Stimulated activated naive CD8-positive, alpha-beta T cell treated with anti-CD3 and anti-CD28 coated beads, Interleukin-15, Interleukin-2, amounts not matched to agents 100 ng/mL and 50 ng/mL, for 24 hours (primary cell): Measurements from ENCODE around the gene MEX3A.
A peak's percentile ranks its signal among the peaks of the same experiment; 100 is the strongest.

ENCODE experiments used
- H3K27ac Mint-ChIP-seq: one replicate; pipeline ENCODE4 v1.8.0; 2021; ENCODE audit warnings: mild to moderate bottlenecking, mixed read lengths
- H3K27me3 Mint-ChIP-seq: one replicate; pipeline ENCODE4 v1.8.0; 2021; ENCODE audit warnings: mixed read lengths
- H3K36me3 Mint-ChIP-seq: one replicate; pipeline ENCODE4 v1.8.0; 2021; ENCODE audit warnings: low read depth, mixed read lengths
- H3K4me1 Mint-ChIP-seq: one replicate; pipeline ENCODE4 v1.8.0; 2021; ENCODE audit warnings: low read depth, mixed read lengths
- H3K4me3 Mint-ChIP-seq: one replicate; pipeline ENCODE4 v1.8.0; 2021; ENCODE audit warnings: mild to moderate bottlenecking, mixed read lengths
- H3K9me3 Mint-ChIP-seq: one replicate; pipeline ENCODE4 v1.8.0; 2021; ENCODE audit warnings: mixed read lengths

Gene MEX3A

DNA sequence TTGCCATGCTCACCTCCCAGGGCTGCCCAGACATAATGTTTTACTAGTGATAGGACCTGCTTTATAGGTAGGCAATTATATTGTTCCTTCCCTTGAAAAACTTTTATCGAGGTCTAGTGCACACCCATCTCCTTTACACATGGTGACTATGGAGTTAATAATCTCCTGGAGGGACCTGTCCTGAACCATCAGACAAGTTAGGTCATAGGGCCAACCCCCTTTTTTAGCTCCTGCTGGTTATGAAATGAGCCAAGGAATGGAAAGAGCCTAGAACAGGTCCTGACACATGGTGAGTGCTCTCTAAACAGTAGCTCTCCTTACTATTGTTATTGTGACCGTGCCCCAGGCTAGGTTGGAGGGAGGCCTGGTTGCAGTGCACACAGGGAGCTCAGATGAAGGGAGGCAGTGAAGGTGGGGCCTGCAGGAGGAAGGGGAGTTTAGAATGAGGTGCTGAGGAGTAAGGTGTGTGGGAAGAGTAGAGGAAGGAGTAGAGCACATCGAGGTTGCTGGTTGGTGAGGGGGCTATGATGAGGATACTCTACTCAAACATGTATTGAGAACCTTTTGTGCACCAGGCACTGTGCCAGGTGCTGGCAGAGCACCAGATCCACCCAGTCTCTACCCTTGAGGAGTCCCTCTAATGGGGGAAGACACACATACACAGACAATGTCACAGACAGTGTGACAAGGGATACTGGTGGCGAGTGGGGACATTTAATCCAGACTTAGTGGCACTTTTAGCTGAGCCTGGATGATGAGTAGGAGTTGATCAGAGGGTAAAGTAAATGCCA, 18.1 kb upstream of the MEX3A start:
- H3K9me3 Mint-ChIP-seq: no peaks in the 10 kb centered on the region
- H3K36me3 Mint-ChIP-seq: peaks cover 5% of the 10 kb centered on the region
- H3K27me3 Mint-ChIP-seq: peaks cover 9% of the 10 kb centered on the region
- H3K27ac Mint-ChIP-seq: peak overlapping the region; percentile 61
- H3K4me1 Mint-ChIP-seq: peaks cover 92% of the 10 kb centered on the region
- peak overlapping the region; percentile 5 for H3K4me3 Mint-ChIP-seq

DNA sequence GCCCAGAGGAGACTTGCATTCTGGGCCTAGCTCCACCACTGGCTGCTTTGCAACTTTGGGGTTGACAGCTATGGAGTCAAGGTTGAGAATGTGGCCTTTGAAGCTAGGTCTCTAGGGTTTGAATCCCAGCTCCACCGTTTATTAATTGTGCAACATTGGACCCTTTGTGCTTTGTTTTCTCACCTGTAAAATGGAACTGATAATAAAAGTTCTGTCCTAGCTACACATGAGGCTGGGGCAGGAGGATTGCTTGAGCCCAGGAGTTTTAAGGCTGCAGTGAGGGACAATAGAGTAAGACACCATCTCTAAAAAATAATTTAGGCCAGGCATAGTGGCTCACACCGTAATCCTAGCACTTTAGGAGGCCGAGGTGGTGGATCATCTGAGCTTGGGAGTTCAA, 17.0 kb upstream of the MEX3A start:
- no peaks in the 10 kb centered on the region for H3K9me3 Mint-ChIP-seq
- peaks cover 11% of the 10 kb centered on the region for H3K27me3 Mint-ChIP-seq
- peaks cover 5% of the 10 kb centered on the region for H3K36me3 Mint-ChIP-seq
- no peak overlapping the region for H3K4me3 Mint-ChIP-seq
- H3K4me1 Mint-ChIP-seq: peaks cover 84% of the 10 kb centered on the region
- no peak overlapping the region for H3K27ac Mint-ChIP-seq

DNA sequence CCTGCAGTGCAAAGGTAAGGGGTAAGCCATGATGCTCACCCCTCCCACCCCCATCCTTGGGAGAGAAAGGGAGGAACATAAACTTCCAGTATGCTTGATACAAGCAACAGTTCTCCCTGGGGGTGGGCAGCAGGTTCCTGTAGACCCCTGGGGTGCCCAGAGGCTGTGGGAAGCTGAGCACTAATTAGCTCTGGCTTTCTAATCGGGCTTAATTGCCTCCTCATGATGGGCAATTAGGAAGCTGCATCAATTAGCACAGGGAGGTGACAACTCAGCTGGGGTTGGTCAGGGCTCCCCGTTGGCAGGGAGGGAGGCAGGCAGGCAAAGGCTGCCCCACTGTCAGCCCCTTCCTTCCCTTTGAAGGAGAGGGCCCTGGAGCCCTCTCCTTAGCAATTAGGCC, 16.5 kb upstream of the MEX3A start:
- Mint-ChIP-seq H3K27ac (peak overlapping the region; percentile 97), H3K27me3 (peaks cover 11% of the 10 kb centered on the region), H3K9me3 (no peaks in the 10 kb centered on the region), H3K4me1 (peaks cover 79% of the 10 kb centered on the region), H3K36me3 (peaks cover 5% of the 10 kb centered on the region), H3K4me3 (no peak overlapping the region)

DNA sequence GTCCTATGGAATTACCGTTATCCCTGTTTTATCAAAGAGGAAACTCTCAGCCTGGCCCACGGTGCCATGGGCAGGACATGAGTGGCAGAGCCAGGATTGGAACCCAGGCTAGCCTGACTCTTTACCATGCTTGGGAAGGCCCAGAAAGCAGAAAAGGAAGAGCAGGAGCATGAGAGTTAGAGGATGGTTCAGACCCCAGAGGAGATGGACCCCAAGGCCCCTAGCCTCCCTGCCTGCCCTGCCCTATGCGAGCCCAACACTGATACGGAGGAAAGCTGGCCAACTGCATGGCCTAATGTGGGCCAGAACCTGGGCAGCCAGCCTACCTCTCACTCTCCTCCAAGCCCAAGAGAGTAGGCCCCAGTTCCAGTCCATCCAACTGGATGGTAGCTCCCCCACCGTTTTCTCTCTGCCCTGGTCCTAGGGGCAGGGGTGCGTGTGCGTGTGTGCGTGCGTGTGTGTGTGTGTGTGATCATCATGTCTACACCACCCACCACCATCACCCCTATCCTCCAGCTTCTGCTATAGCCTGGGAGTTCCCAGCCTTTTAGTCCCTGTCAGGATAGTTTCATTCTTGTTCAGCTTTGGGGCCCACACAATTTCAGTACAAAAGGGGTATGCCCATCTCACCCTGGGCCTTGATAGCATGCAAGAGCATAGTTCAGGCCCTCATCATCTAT, 15.4 kb upstream of the MEX3A start:
- Mint-ChIP-seq H3K36me3 (peaks cover 5% of the 10 kb centered on the region), H3K27ac (peak overlapping the region; percentile 97), H3K27me3 (peaks cover 15% of the 10 kb centered on the region), H3K9me3 (no peaks in the 10 kb centered on the region), H3K4me1 (peaks cover 68% of the 10 kb centered on the region), H3K4me3 (peak overlapping the region; percentile 72)

DNA sequence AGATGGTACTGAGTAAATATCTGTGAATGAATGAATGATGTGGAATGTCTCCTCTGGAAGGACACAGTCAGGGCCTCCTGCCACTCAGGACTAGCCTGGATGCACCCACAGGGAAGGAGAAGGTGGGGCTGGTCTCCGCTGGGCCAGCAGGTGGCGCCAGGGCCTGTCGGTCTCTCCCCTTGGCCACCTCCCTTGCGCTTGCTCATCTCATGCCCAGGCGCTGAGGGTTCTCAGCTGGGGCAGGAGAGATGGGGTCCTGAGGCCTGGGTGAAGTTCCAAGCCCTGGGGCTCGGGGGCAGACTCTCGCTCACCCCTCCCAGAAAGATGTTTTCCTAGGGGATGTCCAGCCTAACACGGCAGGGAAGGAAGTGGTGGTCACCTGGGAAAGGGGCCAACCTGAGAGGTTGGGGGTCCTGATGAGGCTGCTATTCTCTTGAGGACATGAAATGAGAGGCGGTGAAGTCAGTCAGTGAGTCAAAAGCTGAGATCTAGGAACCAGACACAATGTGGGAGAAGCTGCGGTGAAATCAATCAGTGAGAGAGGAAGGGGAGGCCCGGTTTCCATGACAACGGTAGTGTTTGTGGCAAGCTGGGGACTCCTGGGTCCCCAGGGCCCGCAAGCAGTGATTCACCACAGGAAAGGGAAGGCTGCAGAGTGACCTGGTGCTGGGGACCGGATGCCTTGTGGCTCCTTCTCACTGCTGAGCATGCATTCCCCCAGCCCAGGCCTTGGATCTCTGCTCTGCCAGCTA, 14.6 kb upstream of the MEX3A start:
- Mint-ChIP-seq H3K9me3 (no peaks in the 10 kb centered on the region), H3K4me1 (peaks cover 63% of the 10 kb centered on the region), H3K27ac (peak overlapping the region; percentile 97), H3K27me3 (peaks cover 18% of the 10 kb centered on the region), H3K4me3 (peak overlapping the region; percentile 72), H3K36me3 (peaks cover 5% of the 10 kb centered on the region)

DNA sequence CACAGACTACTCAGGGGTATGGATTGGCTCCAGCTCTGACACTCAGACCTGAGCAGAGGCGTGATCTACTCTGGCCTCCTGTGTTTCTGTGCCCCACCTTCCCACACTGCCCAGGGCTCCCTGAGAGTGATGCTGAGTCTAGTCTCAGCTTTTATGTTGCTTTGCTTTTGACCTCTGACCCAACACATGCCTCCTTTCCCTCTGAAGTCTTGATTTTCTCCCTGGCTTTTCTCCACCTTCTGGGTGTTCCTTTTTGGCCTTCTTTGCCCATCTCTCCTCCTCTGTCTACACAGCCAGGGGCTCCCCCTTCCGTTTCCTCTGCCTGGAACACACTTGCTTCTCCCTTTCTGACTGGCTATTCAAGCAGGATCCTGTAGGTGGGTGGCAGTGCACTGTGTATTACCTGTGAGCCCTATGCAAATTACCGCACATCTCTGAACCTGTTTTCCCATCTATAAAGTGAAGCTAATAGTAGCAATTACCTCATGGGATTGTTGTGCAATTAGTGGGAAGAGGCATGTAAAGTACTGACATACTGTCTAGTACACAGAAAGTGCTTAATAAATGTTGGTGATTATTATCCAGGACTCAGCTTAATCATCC, 13.7 kb upstream of the MEX3A start:
- H3K4me1 Mint-ChIP-seq: peaks cover 55% of the 10 kb centered on the region
- H3K27me3 Mint-ChIP-seq: peaks cover 18% of the 10 kb centered on the region
- peaks cover 5% of the 10 kb centered on the region for H3K36me3 Mint-ChIP-seq
- H3K27ac Mint-ChIP-seq: peak overlapping the region; percentile 97
- H3K4me3 Mint-ChIP-seq: peak overlapping the region; percentile 35
- no peaks in the 10 kb centered on the region for H3K9me3 Mint-ChIP-seq

DNA sequence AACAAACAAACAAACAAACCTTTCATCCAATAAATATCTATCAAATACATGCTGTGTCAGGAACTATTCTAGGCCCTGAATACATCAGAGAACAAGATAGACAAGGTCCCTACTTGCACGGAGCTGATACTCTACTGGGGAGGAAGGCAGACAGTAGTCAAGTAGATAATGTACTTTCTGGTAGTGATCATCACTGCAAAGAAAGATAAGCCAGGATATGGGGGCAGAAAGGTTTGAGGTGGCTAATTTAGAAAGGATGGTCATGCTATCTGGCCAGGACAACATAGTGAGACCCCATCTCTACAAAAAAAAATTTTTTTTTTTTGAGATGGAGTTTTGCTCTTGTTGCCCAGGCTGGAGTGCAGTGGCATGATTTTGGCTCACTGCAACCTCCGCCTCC, 9.3 kb upstream of the MEX3A start:
- H3K4me3 Mint-ChIP-seq: no peak overlapping the region
- H3K4me1 Mint-ChIP-seq: peaks cover 22% of the 10 kb centered on the region
- H3K36me3 Mint-ChIP-seq: no peaks in the 10 kb centered on the region
- H3K27ac Mint-ChIP-seq: no peak overlapping the region
- peaks cover 19% of the 10 kb centered on the region for H3K27me3 Mint-ChIP-seq
- H3K9me3 Mint-ChIP-seq: no peaks in the 10 kb centered on the region

DNA sequence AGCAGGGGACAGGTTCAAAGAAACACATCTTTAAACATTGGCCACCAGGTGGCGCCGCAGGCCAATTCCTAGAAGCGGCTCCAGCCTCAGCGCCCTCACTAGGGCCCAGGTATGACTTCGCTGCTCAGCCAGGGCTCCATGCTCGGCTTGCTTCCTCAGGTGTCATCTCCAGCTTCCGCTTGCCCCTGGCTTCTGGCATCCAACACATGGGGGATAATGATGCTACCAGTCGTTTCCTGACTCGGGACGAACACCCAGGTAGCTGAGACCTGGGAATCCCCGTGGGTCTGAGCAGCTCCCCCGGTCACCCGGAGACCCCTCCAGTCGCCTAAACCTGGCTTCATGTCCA, 8.5 kb upstream of the MEX3A start:
- Mint-ChIP-seq H3K4me3 (no peak overlapping the region), H3K27ac (no peak overlapping the region), H3K36me3 (no peaks in the 10 kb centered on the region), H3K27me3 (peaks cover 26% of the 10 kb centered on the region), H3K4me1 (peaks cover 14% of the 10 kb centered on the region), H3K9me3 (no peaks in the 10 kb centered on the region)

DNA sequence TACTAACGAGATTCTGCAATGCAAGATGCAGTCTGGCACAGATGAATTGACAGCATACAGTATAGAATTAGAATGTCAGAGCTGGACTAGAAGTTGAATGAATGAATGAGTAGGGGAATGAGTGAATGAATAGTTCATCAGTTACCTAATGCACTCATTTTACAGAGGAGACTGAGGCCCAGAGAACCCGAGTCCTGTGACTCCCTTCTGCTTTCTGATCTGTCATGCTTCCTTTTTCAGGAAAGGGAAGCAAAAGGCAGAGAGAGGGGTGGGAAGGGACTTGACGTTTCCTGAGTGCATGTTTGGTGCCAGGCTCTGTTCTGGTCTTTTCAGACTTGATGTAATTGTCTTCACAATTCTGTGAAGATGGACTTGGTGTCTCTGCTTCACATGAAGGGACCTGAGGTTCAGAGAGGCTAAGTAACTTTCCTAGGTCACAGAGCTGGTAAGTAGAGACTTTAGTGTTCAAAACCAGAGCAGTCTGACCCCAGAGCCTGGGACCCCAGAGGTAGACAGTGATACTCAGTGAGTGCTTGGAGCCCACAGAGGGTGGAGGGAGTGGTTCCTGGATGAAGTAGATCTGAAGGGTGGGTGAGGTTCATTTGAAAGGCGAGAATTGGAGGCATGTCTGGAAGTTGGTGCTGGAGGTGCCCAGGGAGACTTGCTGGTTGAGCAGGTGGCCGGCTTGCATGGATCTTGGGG, 8.0 kb upstream of the MEX3A start:
- no peak overlapping the region for H3K4me3 Mint-ChIP-seq
- peaks cover 10% of the 10 kb centered on the region for H3K4me1 Mint-ChIP-seq
- no peak overlapping the region for H3K27ac Mint-ChIP-seq
- no peaks in the 10 kb centered on the region for H3K9me3 Mint-ChIP-seq
- peaks cover 30% of the 10 kb centered on the region for H3K27me3 Mint-ChIP-seq
- H3K36me3 Mint-ChIP-seq: no peaks in the 10 kb centered on the region

DNA sequence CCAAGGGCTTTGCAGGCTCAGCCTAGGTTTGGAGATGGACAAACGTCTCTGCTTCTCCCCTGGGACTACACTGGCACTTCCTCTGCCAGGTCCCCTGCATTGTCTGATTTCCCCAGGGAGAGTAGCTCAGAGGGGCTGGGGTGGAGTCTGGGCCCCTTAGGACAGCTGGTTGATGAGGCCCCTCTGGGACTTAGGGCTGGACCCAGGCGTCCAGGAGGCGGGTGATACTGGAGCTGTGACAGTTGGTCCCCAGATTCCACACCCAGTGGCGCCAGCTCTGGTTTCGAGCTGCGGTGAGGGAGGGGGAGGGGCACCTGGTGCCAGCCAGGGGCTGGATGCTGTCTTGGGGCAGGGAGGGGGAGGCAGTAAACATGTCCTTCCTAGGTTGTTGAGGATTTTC, 7.4 kb upstream of the MEX3A start:
- no peaks in the 10 kb centered on the region for H3K36me3 Mint-ChIP-seq
- H3K9me3 Mint-ChIP-seq: no peaks in the 10 kb centered on the region
- peaks cover 7% of the 10 kb centered on the region for H3K4me1 Mint-ChIP-seq
- H3K4me3 Mint-ChIP-seq: no peak overlapping the region
- no peak overlapping the region for H3K27ac Mint-ChIP-seq
- H3K27me3 Mint-ChIP-seq: peaks cover 33% of the 10 kb centered on the region

DNA sequence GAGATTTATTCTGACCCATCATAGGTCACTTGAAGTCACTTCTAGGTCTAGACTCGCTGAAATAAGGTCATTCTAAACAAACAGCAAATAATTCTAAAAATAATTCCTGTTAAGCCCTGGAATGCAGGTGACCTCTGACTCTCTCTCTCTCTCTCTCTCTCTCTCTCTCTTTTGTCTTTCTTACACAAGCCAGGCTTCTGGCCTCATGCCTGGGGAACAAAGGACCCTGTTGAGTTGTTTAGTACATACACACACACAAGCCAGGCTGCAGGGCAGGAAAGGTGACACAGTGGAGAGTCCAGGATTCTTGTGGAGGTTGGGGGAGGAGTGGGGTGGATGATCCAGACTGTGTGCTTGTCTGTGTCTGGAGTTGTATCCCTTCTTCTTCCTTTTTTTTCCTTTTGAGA, 4.0 kb upstream of the MEX3A start:
- H3K4me3 Mint-ChIP-seq: no peak overlapping the region
- H3K9me3 Mint-ChIP-seq: no peaks in the 10 kb centered on the region
- H3K36me3 Mint-ChIP-seq: no peaks in the 10 kb centered on the region
- H3K27ac Mint-ChIP-seq: no peak overlapping the region
- peaks cover 16% of the 10 kb centered on the region for H3K4me1 Mint-ChIP-seq
- peaks cover 45% of the 10 kb centered on the region for H3K27me3 Mint-ChIP-seq

DNA sequence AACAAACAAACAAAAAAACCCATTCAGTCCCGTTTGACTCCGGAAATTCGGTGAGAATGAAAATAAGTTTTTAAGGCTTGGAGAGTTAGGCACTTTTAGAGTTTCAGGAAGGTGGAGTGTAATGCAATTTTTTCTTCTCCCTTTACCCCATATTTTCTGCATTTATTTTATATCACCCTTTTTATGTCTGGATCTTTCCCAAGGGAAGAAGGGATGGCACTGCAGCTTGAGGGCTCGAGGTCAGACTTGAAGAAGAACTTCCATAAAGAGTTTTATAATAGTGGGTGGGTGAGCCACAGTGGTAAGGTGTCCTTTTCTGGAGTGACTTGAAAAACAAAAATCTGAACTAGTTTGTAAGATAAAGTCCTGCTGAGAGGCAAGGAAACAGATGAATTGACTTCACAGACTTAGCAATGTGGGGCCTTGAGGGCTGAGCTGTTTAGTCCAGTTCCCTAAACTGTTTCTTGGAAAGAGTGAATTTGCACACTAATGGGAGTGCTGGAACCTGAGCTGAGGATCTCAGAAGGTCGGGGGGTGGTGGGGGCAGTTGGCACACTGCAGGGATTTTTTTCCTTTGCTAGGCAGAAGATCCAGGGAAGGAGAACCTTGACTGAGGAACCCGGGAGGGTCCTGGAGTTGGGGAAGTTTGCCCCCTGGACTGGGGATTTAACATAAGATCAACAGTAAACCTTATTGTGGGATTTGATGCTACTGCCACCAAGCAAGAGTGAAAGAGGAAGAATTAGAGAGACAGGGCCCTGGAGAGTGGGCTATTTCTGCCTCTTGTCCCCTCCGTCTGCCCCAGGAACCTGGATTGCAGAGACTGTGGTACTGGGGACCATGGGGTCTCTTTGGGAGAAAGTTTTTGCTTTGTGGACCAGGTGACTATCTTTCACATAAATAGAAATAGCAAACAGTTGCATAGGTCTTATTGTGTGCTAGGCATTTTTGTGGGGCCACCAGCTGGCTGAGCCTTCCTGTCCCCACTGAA, 1.8 kb upstream of the MEX3A start:
- Mint-ChIP-seq H3K27me3 (peaks cover 45% of the 10 kb centered on the region), H3K9me3 (no peaks in the 10 kb centered on the region), H3K4me1 (peaks cover 9% of the 10 kb centered on the region), H3K36me3 (no peaks in the 10 kb centered on the region), H3K4me3 (peak overlapping the region; percentile 77), H3K27ac (no peak overlapping the region)

DNA sequence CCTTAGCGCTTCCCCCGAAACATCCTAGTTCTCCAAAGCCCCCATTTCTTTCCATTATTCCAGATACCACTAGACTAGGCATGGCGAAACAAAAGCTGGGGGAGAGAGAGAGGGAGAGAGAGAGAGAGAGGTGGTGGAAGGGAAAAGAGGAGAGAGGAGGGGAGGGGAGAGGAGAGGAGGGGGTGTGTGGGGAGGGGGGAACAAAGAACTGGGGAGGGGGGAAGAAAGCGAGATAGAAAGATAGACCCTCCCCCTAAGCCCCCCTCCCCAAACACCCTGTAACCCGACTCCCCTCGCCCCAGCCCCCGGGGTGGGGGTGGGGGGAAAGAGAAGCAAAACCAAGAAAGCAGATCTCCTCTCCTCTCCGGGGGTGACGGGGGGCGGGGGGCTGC, 352 bp downstream of the MEX3A start:
- Mint-ChIP-seq H3K27me3 (peaks cover 46% of the 10 kb centered on the region), H3K27ac (no peak overlapping the region), H3K4me1 (peaks cover 9% of the 10 kb centered on the region), H3K4me3 (peak overlapping the region; percentile 80), H3K36me3 (no peaks in the 10 kb centered on the region), H3K9me3 (no peaks in the 10 kb centered on the region)
